HCT116 (cell line): ENCODE results near the gene DAND5.

ENCODE experiments used
- CBX3 ChIP-seq: IDR thresholded peaks from 2 replicates; pipeline ENCODE4 v1.6.1; 2012; ENCODE audit warnings: low read depth
- EZH2 ChIP-seq: fragments of 200-600 bp; sonication (generic); IDR thresholded peaks from 2 replicates; pipeline ENCODE4 v1.6.1; 2017; ENCODE audit warnings: antibody characterized with exemption, mixed run types
- JUND ChIP-seq: IDR thresholded peaks from 2 replicates; pipeline ENCODE4 v1.6.1; 2012
- POLR2A ChIP-seq: IDR thresholded peaks from 2 replicates; pipeline ENCODE4 v1.7.0; 2011; ENCODE audit warnings: borderline replicate concordance; ENCODE audit not compliant: insufficient read depth, insufficient read length; ENCODE audit errors: extremely low read depth
- RAD21 ChIP-seq: IDR thresholded peaks from 2 replicates; pipeline ENCODE4 v1.6.1; 2012; ENCODE audit warnings: low read depth, mild to moderate bottlenecking
- SIN3A ChIP-seq: IDR thresholded peaks from 2 replicates; pipeline ENCODE4 v1.6.1; 2012; ENCODE audit warnings: low read depth
- TF ChIP-seq, protein P1 (sequence below), 3 experiments: fragments of 200-600 bp in 1 of 3; sonication (generic) in 1 of 3; IDR thresholded peaks in 2 of 3; conservative IDR thresholded peaks in 1 of 3; 2 replicates each; pipeline ENCODE4 v1.5.1; 2012 to 2017; ENCODE audit warnings: low read depth in 2 of 3, low read length in 2 of 3, antibody characterized with exemption in 1 of 3, borderline replicate concordance in 1 of 3, control low read depth in 1 of 3, mild to moderate bottlenecking in 1 of 3, mixed read lengths in 1 of 3, mixed run types in 1 of 3, moderate library complexity in 1 of 3; ENCODE audit not compliant: insufficient read depth in 1 of 3
- TF ChIP-seq, protein P2 (sequence below): IDR thresholded peaks from 2 replicates; pipeline ENCODE4 v1.6.1; 2012; ENCODE audit warnings: low read depth
- TF ChIP-seq, protein P3 (sequence below): IDR thresholded peaks from 2 replicates; pipeline ENCODE4 v1.6.1; 2012

DNA sequence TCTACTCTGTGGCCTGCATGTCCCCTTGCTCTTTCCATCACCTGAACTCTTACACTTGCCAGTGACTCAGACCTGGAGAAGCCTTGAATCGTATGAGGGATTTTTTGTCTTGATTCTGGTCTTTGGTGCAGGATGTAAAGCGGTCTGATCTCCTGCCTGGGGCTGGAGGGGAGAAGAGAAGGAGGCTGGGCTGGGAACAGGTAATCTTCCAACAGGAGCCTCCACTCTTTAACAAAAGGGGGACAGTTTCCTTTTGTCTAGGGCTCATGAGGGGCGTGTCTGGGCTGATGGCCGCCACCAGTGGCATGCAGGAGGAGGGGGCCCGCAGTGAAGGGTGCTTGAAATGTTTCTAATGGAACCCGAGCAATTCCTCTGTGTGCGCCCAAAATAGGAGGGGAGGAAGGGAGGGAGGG is 50.6 kb downstream of the DAND5 start:
- TF ChIP-seq JUND (no peak), SIN3A (no peak), POLR2A (no peak), RAD21 (no peak), CBX3 (no peak), EZH2 (no peak)
- TF ChIP-seq, protein P1, sequence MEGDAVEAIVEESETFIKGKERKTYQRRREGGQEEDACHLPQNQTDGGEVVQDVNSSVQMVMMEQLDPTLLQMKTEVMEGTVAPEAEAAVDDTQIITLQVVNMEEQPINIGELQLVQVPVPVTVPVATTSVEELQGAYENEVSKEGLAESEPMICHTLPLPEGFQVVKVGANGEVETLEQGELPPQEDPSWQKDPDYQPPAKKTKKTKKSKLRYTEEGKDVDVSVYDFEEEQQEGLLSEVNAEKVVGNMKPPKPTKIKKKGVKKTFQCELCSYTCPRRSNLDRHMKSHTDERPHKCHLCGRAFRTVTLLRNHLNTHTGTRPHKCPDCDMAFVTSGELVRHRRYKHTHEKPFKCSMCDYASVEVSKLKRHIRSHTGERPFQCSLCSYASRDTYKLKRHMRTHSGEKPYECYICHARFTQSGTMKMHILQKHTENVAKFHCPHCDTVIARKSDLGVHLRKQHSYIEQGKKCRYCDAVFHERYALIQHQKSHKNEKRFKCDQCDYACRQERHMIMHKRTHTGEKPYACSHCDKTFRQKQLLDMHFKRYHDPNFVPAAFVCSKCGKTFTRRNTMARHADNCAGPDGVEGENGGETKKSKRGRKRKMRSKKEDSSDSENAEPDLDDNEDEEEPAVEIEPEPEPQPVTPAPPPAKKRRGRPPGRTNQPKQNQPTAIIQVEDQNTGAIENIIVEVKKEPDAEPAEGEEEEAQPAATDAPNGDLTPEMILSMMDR (IDR thresholded peaks at IDR 0.05 in 2 of 3, conservative IDR thresholded peaks at IDR 0.05 in 1 of 3; ENCODE audit: borderline replicate concordance in 1 of 3, insufficient read depth in 1 of 3, low read depth in 2 of 3, low read length in 2 of 3), result no peak
- TF ChIP-seq, protein P2, sequence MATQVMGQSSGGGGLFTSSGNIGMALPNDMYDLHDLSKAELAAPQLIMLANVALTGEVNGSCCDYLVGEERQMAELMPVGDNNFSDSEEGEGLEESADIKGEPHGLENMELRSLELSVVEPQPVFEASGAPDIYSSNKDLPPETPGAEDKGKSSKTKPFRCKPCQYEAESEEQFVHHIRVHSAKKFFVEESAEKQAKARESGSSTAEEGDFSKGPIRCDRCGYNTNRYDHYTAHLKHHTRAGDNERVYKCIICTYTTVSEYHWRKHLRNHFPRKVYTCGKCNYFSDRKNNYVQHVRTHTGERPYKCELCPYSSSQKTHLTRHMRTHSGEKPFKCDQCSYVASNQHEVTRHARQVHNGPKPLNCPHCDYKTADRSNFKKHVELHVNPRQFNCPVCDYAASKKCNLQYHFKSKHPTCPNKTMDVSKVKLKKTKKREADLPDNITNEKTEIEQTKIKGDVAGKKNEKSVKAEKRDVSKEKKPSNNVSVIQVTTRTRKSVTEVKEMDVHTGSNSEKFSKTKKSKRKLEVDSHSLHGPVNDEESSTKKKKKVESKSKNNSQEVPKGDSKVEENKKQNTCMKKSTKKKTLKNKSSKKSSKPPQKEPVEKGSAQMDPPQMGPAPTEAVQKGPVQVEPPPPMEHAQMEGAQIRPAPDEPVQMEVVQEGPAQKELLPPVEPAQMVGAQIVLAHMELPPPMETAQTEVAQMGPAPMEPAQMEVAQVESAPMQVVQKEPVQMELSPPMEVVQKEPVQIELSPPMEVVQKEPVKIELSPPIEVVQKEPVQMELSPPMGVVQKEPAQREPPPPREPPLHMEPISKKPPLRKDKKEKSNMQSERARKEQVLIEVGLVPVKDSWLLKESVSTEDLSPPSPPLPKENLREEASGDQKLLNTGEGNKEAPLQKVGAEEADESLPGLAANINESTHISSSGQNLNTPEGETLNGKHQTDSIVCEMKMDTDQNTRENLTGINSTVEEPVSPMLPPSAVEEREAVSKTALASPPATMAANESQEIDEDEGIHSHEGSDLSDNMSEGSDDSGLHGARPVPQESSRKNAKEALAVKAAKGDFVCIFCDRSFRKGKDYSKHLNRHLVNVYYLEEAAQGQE, result no peak
- TF ChIP-seq, protein P3, sequence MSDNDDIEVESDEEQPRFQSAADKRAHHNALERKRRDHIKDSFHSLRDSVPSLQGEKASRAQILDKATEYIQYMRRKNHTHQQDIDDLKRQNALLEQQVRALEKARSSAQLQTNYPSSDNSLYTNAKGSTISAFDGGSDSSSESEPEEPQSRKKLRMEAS, result no peak
